NCI-H1417 treated with DMSO at 0.1 percent for 48 hours (cell line): ENCODE results near the gene EIF5A.

Experiments
- DNase-seq: peaks from one replicate; lab custom pipeline; 2025; lab: John Stamatoyannopoulos, UW

Gene EIF5A

GRCh38 chr17:7355573-7355972 is 48.1 kb downstream of the EIF5A start:
- DNase-seq, result no peak

- DNase-seq, result no peak
Observed at GRCh38 chr17:7356072-7356549, 48.7 kb downstream of the EIF5A start.

- no peak for DNase-seq
Observed at GRCh38 chr17:7356756-7357155, 49.3 kb downstream of the EIF5A start.

GRCh38 chr17:7357381-7357780 is 50.0 kb downstream of the EIF5A start:
- DNase-seq, result no peak

- no peak for DNase-seq
Observed at GRCh38 chr17:7361906-7362305, 54.5 kb downstream of the EIF5A start.
